ENCODE results near the gene ALPP. TPM values are rescaled to one million over a fixed set of nuclear protein-coding genes. Genes with fewer than 3 reads are reported as not detected.
"Not testable (repeated sequence)": the region's sequence is repeated elsewhere in the genome, so short reads cannot be mapped to it uniquely, and the experiment has no call there.

Gene ALPP
- total RNA-seq, 2 experiments from 2014 or later: not detected

- peaks cover 48% of the 10 kb centered on the region for H3K27me3 Mint-ChIP-seq
- POLR2A ChIA-PET; H3K36me3 Mint-ChIP-seq (ENCODE audit: low read depth); H3K4me1 Mint-ChIP-seq; H3K9me3 Mint-ChIP-seq; H3K27ac Mint-ChIP-seq; H3K4me3 Mint-ChIP-seq; DNase-seq: not testable (repeated sequence)
- CTCF ChIA-PET: interaction anchor here (0.5 kb wide), 1 partner anchor 13 kb away, joined by 5 read pairs; no protein-coding TSS in a partner anchor
Observed at GRCh38 chr2:232385058-232385457, 6.5 kb downstream of the ALPP start.

- DNase-seq: no peak
- Mint-ChIP-seq H3K27ac (no peak overlapping the region), H3K4me3 (no peak overlapping the region), H3K4me1 (no peaks in the 10 kb centered on the region), H3K36me3 (ENCODE audit: low read depth) (no peaks in the 10 kb centered on the region), H3K27me3 (peaks cover 57% of the 10 kb centered on the region), H3K9me3 (no peaks in the 10 kb centered on the region)
- CTCF ChIA-PET: interaction anchor here (0.5 kb wide), 1 partner anchor 12 kb away, joined by 5 read pairs; no protein-coding TSS in a partner anchor
- POLR2A ChIA-PET: no interaction called here
Observed at GRCh38 chr2:232385660-232386489, 7.3 kb downstream of the ALPP start.

GRCh38 chr2:232386490-232386739, 7.9 kb downstream of the ALPP start:
- no peaks in the 10 kb centered on the region for H3K36me3 Mint-ChIP-seq (ENCODE audit: low read depth)
- peaks cover 59% of the 10 kb centered on the region for H3K27me3 Mint-ChIP-seq
- H3K9me3 Mint-ChIP-seq: no peaks in the 10 kb centered on the region
- CTCF ChIA-PET: no interaction called here
- no peak for DNase-seq
- POLR2A ChIA-PET: no interaction called here
- no peak overlapping the region for H3K27ac Mint-ChIP-seq
- H3K4me1 Mint-ChIP-seq: no peaks in the 10 kb centered on the region
- no peak overlapping the region for H3K4me3 Mint-ChIP-seq

- peaks cover 59% of the 10 kb centered on the region for H3K27me3 Mint-ChIP-seq
Observed at GRCh38 chr2:232386740-232387450, 8.3 kb downstream of the ALPP start.

GRCh38 chr2:232387451-232388171, 9.1 kb downstream of the ALPP start:
- no peaks in the 10 kb centered on the region for H3K36me3 Mint-ChIP-seq (ENCODE audit: low read depth)
- no peaks in the 10 kb centered on the region for H3K9me3 Mint-ChIP-seq
- ChIA-PET CTCF (no interaction called here), POLR2A (no interaction called here)
- no peak overlapping the region for H3K27ac Mint-ChIP-seq
- no peak for DNase-seq
- H3K27me3 Mint-ChIP-seq: peaks cover 62% of the 10 kb centered on the region
- no peaks in the 10 kb centered on the region for H3K4me1 Mint-ChIP-seq
- H3K4me3 Mint-ChIP-seq: no peak overlapping the region

More at GRCh38 chr2:232386740-232387450, 8.3 kb downstream of the ALPP start:
- no peaks in the 10 kb centered on the region for H3K36me3 Mint-ChIP-seq (ENCODE audit: low read depth)
- no peaks in the 10 kb centered on the region for H3K4me1 Mint-ChIP-seq
- H3K27ac Mint-ChIP-seq: no peak overlapping the region
- ChIA-PET CTCF (no interaction called here), POLR2A (no interaction called here)
- no peak overlapping the region for H3K4me3 Mint-ChIP-seq
- DNase-seq: no peak
- no peaks in the 10 kb centered on the region for H3K9me3 Mint-ChIP-seq

GRCh38 chr2:232388324-232388891, 9.9 kb downstream of the ALPP start:
- H3K9me3 Mint-ChIP-seq: no peaks in the 10 kb centered on the region
- no peaks in the 10 kb centered on the region for H3K36me3 Mint-ChIP-seq (ENCODE audit: low read depth)
- CTCF ChIA-PET: no interaction called here
- no peak overlapping the region for H3K27ac Mint-ChIP-seq
- POLR2A ChIA-PET: no interaction called here
- H3K4me1 Mint-ChIP-seq: no peaks in the 10 kb centered on the region
- peaks cover 58% of the 10 kb centered on the region for H3K27me3 Mint-ChIP-seq
- no peak overlapping the region for H3K4me3 Mint-ChIP-seq
- DNase-seq: no peak

- H3K9me3 Mint-ChIP-seq: no peaks in the 10 kb centered on the region
- no peak for DNase-seq
- POLR2A ChIA-PET: no interaction called here
- no peak overlapping the region for H3K4me3 Mint-ChIP-seq
- H3K27ac Mint-ChIP-seq: no peak overlapping the region
- H3K4me1 Mint-ChIP-seq: no peaks in the 10 kb centered on the region
- CTCF ChIA-PET: no interaction called here
- H3K27me3 Mint-ChIP-seq: peaks cover 56% of the 10 kb centered on the region
- no peaks in the 10 kb centered on the region for H3K36me3 Mint-ChIP-seq (ENCODE audit: low read depth)
Observed at GRCh38 chr2:232389327-232389726, 10.8 kb downstream of the ALPP start.

GRCh38 chr2:232390661-232391060, 12.1 kb downstream of the ALPP start:
- POLR2A ChIA-PET: no interaction called here
- H3K9me3 Mint-ChIP-seq: no peaks in the 10 kb centered on the region
- no peaks in the 10 kb centered on the region for H3K36me3 Mint-ChIP-seq (ENCODE audit: low read depth)
- peaks cover 47% of the 10 kb centered on the region for H3K27me3 Mint-ChIP-seq
- no peak overlapping the region for H3K4me3 Mint-ChIP-seq
- no peak for DNase-seq
- CTCF ChIA-PET: interaction anchor here (1.4 kb wide), 1 partner anchor 489 kb away, joined by 3 read pairs; no protein-coding TSS in a partner anchor
- no peaks in the 10 kb centered on the region for H3K4me1 Mint-ChIP-seq
- no peak overlapping the region for H3K27ac Mint-ChIP-seq

GRCh38 chr2:232393556-232393955, 15.0 kb downstream of the ALPP start:
- no peak overlapping the region for H3K27ac Mint-ChIP-seq
- CTCF ChIA-PET: no interaction called here
- POLR2A ChIA-PET: no interaction called here
- H3K4me1 Mint-ChIP-seq: no peaks in the 10 kb centered on the region
- H3K9me3 Mint-ChIP-seq: no peaks in the 10 kb centered on the region
- H3K4me3 Mint-ChIP-seq: no peak overlapping the region
- DNase-seq: no peak
- H3K27me3 Mint-ChIP-seq: peaks cover 39% of the 10 kb centered on the region
- no peaks in the 10 kb centered on the region for H3K36me3 Mint-ChIP-seq (ENCODE audit: low read depth)

- CTCF ChIA-PET; H3K27ac Mint-ChIP-seq; H3K9me3 Mint-ChIP-seq; H3K4me1 Mint-ChIP-seq; DNase-seq; H3K36me3 Mint-ChIP-seq (ENCODE audit: low read depth); H3K4me3 Mint-ChIP-seq; POLR2A ChIA-PET: not testable (repeated sequence)
- H3K27me3 Mint-ChIP-seq: peaks cover 40% of the 10 kb centered on the region
Observed at GRCh38 chr2:232394431-232394830, 15.9 kb downstream of the ALPP start.

GRCh38 chr2:232395586-232395985, 17.0 kb downstream of the ALPP start:
- DNase-seq: no peak
- ChIA-PET CTCF (no interaction called here), POLR2A (no interaction called here)
- Mint-ChIP-seq H3K36me3 (ENCODE audit: low read depth) (no peaks in the 10 kb centered on the region), H3K27me3 (peaks cover 37% of the 10 kb centered on the region), H3K27ac (no peak overlapping the region), H3K4me1 (no peaks in the 10 kb centered on the region), H3K9me3 (no peaks in the 10 kb centered on the region), H3K4me3 (no peak overlapping the region)

GRCh38 chr2:232396683-232397082, 18.1 kb downstream of the ALPP start:
- no peak overlapping the region for H3K27ac Mint-ChIP-seq
- POLR2A ChIA-PET: interaction anchor here (0.6 kb wide), 1 partner anchor 271 kb away, joined by 3 read pairs; no protein-coding TSS in a partner anchor
- no peaks in the 10 kb centered on the region for H3K9me3 Mint-ChIP-seq
- CTCF ChIA-PET: interaction anchor here (0.6 kb wide), 1 partner anchor 739 kb away, joined by 3 read pairs; no protein-coding TSS in a partner anchor
- H3K4me1 Mint-ChIP-seq: no peaks in the 10 kb centered on the region
- no peak overlapping the region for H3K4me3 Mint-ChIP-seq
- H3K36me3 Mint-ChIP-seq (ENCODE audit: low read depth): no peaks in the 10 kb centered on the region
- H3K27me3 Mint-ChIP-seq: peaks cover 32% of the 10 kb centered on the region
- DNase-seq: no peak

All from activated CD4-positive, alpha-beta memory T cell treated with anti-CD3 and anti-CD28 coated beads, Interleukin-2, amount 10 ng/mL, durations not matched to agents 7 days and 5 days (primary cell).